Adrenal gland (tissue), 12 donors: Measurements from ENCODE around the gene ATP2C1. TPM values are rescaled to one million over a fixed set of nuclear protein-coding genes. Genes with fewer than 3 reads are reported as not detected.

Experiments used
- DNase-seq, 7 donors: peaks; one replicate each; pipeline ENCODE4 v3.0.0-alpha.2; 2019 to 2020
- H3K27ac ChIP-seq, 5 donors: fragments of 200-600 bp; sonication (generic) in 4 of 5; 1 replicate in 3 of 5; 2 replicates in 2 of 5; pipeline versions ENCODE4 v1.5.1 to v1.8.0; 2016 to 2020; ENCODE audit warnings: mild to moderate bottlenecking in 1 of 5
- H3K27me3 ChIP-seq: fragments of 200-600 bp; 2 replicates; pipeline ENCODE4 v1.8.0; 2021
- H3K36me3 ChIP-seq, 2 donors: fragments of 200-600 bp; replicated peaks in 1 of 2; 1 replicate in 1 of 2; 2 replicates in 1 of 2; pipeline versions ENCODE4 v1.5.1 to v1.8.0; 2018 to 2022
- H3K4me1 ChIP-seq, 2 donors: fragments of 200-600 bp; replicated peaks in 1 of 2; 1 replicate in 1 of 2; 2 replicates in 1 of 2; pipeline versions ENCODE4 v1.5.1 to v1.8.0; 2018 to 2021
- H3K4me3 ChIP-seq, 4 donors: fragments of 200-600 bp; sonication (generic) in 3 of 4; one replicate each; pipeline ENCODE4 v1.5.1; 2016 to 2018
- H3K9me3 ChIP-seq, 3 donors: fragments of 200-600 bp; sonication (generic) in 1 of 3; replicated peaks in 1 of 3; 1 replicate in 2 of 3; 2 replicates in 1 of 3; pipeline versions ENCODE4 v1.5.1 to v1.8.0; 2016 to 2021
- POLR2A ChIP-seq, 2 donors: fragments of 450-650 bp; IDR thresholded peaks; one replicate each; pipeline ENCODE4 v1.6.1; 2017; ENCODE audit warnings: antibody characterized with exemption in 2 of 2, mild to moderate bottlenecking in 2 of 2, moderate library complexity in 1 of 2
- WGBS, 4 donors: extraction: QIAGEN DNeasy Blood & Tissue Kit in 2 of 4; methylation state at CpG; one replicate each; pipeline versions ENCODE4 v1.1.5 to v1.1.7; 2013 to 2017; 5-methylcytosine and 5-hydroxymethylcytosine counted together
- intact Hi-C, 2 donors: fragments of 100-400 bp; cut with DNase I; formaldehyde crosslinking; loops; one replicate each; pipeline versions ENCODE4 v1.14.1 to v1.15.0; 2022 to 2023
- polyA plus RNA-seq, 3 donors: library from polyadenylated mRNA; stranded (reverse); fragments of 200-250 nt in 2 of 3; fragments of 350-450 nt in 1 of 3; fragmentation: Illumina TruSeq in 1 of 3; extraction: RNeasy Lipid Tissue Mini Kit (QIAGEN cat#74804) in 1 of 3; gene quantifications; one replicate each; pipeline ENCODE4 v1.2.3, GENCODE V29; 2013 to 2014
- total RNA-seq, 9 donors: library from RNA; depleted of rRNA in 4 of 9; stranded (reverse); fragments of >200 nt in 4 of 9; fragments of 120-200 nt in 1 of 9; fragmentation: NEBNext Ultra II Directional in 1 of 9; extraction: Animal tissue kit (Norgen Biotek cat#: 25700) in 1 of 9; gene quantifications; one replicate each; pipeline versions ENCODE4 v1.1.0 to v1.2.4, GENCODE V29; 2013 to 2023
- TF ChIP-seq, protein P1 (sequence below), 6 experiments: fragments of 450-650 bp in 4 of 6; fragments of 200-600 bp in 2 of 6; sonication (generic) in 1 of 6; IDR thresholded peaks; 1 replicate in 5 of 6; 2 replicates in 1 of 6; pipeline versions ENCODE4 v1.5.1 to v1.8.0; 2016 to 2021; ENCODE audit warnings: antibody characterized with exemption in 6 of 6, mild to moderate bottlenecking in 2 of 6, moderate library complexity in 1 of 6
- donor health status: healthy with polysubstance abuse.
- donor health status: Bipolar disorder and iron deficiency.
- donor health status: DM: yes; HTN: yes; CAD: no.
- donor health status: DM: no; HTN: no; CAD: no.
- donor health status: DM: no; HTN: no; CAD: no.
- donor health status: DM: yes; HTN: yes; CAD: no.

Gene ATP2C1
- total and polyA plus RNA-seq, 12 donors = 26.7 to 78.6 (median 55.5) TPM

- Histone ChIP-seq H3K4me3 (no peak overlapping the region), H3K36me3 (peaks cover 0 to 6% of the 10 kb centered on the region in 2 donors), H3K4me1 (no peaks in the 10 kb centered on the region), H3K27ac (no peak overlapping the region), H3K9me3 (no peaks in the 10 kb centered on the region), H3K27me3 (no peaks in the 10 kb centered on the region)
- intact Hi-C loops = no loop called here
- 86 to 100% (median 95%) methylated on average over 1 of the region's 1 CpG for WGBS, 4 donors
- DNase-seq = no peak
- no peak for TF ChIP-seq POLR2A (IDR thresholded peaks at IDR 0.05)
Measured at GRCh38 chr3:131004603-131005002, 110.7 kb downstream of the ATP2C1 start.

DNA sequence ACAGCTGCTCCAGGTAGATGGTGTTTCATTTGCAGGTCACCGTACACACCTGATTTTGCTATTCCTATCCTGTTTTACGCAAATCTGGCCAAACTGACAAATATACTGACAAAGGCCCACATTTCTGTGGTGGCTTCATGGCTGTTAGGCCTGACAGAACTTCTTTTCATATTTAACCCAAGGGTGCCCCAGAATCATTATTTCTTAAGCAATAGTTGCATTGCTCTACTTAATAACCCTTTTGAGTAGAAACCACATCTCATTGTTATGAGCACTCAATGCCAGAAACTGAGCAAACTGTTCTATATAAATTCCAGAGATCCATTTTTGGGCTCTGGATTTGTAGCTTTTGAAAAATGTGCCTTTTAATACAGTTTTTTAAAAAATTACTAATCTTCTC is 113.4 kb downstream of the ATP2C1 start:
- H3K36me3 ChIP-seq = peaks cover 0 to 6% of the 10 kb centered on the region in 2 donors
- TF ChIP-seq, protein P1, sequence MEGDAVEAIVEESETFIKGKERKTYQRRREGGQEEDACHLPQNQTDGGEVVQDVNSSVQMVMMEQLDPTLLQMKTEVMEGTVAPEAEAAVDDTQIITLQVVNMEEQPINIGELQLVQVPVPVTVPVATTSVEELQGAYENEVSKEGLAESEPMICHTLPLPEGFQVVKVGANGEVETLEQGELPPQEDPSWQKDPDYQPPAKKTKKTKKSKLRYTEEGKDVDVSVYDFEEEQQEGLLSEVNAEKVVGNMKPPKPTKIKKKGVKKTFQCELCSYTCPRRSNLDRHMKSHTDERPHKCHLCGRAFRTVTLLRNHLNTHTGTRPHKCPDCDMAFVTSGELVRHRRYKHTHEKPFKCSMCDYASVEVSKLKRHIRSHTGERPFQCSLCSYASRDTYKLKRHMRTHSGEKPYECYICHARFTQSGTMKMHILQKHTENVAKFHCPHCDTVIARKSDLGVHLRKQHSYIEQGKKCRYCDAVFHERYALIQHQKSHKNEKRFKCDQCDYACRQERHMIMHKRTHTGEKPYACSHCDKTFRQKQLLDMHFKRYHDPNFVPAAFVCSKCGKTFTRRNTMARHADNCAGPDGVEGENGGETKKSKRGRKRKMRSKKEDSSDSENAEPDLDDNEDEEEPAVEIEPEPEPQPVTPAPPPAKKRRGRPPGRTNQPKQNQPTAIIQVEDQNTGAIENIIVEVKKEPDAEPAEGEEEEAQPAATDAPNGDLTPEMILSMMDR (IDR thresholded peaks at IDR 0.05) = no peak
- no peak for TF ChIP-seq POLR2A (IDR thresholded peaks at IDR 0.05)
- H3K27me3 ChIP-seq = no peaks in the 10 kb centered on the region
- intact Hi-C loops = no loop called here
- no peak for DNase-seq
- H3K4me3 ChIP-seq = no peak overlapping the region
- 99 to 100% (median 100%) methylated on average over 2 of the region's 2 CpGs for WGBS, 4 donors
- H3K4me1 ChIP-seq = no peaks in the 10 kb centered on the region
- H3K27ac ChIP-seq = no peak overlapping the region
- H3K9me3 ChIP-seq = no peaks in the 10 kb centered on the region

DNA sequence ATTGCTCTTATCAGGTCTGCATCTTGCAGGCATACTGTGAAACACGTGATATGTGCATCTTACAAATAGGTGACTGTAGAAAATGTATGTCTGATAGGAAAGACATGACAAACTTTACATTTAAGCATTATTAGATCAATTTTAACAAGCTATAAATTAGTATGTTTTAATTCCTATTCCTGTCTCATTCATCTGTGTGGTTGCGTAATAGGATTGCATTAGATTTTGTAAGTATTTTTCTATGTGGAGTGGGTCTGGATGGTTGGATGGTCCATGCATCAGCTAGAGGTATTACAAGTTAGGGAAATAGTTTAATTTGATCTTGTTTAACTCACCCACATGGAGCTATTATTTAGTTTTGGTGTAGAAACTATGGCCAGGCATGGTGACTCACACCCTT is 113.9 kb downstream of the ATP2C1 start:
- intact Hi-C loops = no loop called here
- Histone ChIP-seq H3K4me1 (no peaks in the 10 kb centered on the region), H3K36me3 (peaks cover 0 to 6% of the 10 kb centered on the region in 2 donors), H3K27me3 (no peaks in the 10 kb centered on the region), H3K4me3 (no peak overlapping the region), H3K27ac (no peak overlapping the region), H3K9me3 (no peaks in the 10 kb centered on the region)
- TF ChIP-seq POLR2A (IDR thresholded peaks at IDR 0.05) = no peak
- TF ChIP-seq, protein P1 (IDR thresholded peaks at IDR 0.05) = no peak
- no peak for DNase-seq
- 95 to 99% (median 99%) methylated on average over 2 of the region's 2 CpGs for WGBS, 4 donors

GRCh38 chr3:131008326-131008725 is 114.4 kb downstream of the ATP2C1 start:
- no peak overlapping the region for H3K4me3 ChIP-seq
- H3K36me3 ChIP-seq = peaks cover 0 to 6% of the 10 kb centered on the region in 2 donors
- no peaks in the 10 kb centered on the region for H3K9me3 ChIP-seq
- 95 to 100% (median 97%) methylated on average over 1 of the region's 1 CpG for WGBS, 4 donors
- no peaks in the 10 kb centered on the region for H3K27me3 ChIP-seq
- no peak for TF ChIP-seq POLR2A (IDR thresholded peaks at IDR 0.05)
- TF ChIP-seq, protein P1 (IDR thresholded peaks at IDR 0.05) = no peak
- no peaks in the 10 kb centered on the region for H3K4me1 ChIP-seq
- no peak for DNase-seq
- intact Hi-C loops = no loop called here
- H3K27ac ChIP-seq = no peak overlapping the region

DNA sequence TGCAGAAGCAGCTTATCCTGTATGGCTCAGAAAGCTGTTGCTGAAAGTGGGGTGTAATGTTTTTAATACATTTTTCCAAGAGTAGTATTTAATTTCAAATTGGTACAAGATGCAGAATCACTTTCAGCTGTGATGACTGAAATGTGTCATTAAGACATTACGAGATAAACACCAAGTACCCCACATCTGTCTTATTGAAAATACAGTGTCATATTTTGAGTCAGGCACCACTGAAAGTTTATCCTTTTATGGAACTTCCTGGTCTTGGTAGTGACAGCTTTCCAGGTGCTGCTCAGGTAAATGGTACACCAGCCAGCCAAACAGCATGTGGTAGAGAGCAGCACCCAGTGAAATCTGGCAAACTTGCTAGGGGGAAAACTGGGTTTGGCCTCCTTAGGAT is 115.8 kb downstream of the ATP2C1 start:
- no peaks in the 10 kb centered on the region for H3K27me3 ChIP-seq
- no peak for TF ChIP-seq POLR2A (IDR thresholded peaks at IDR 0.05)
- TF ChIP-seq, protein P1 (IDR thresholded peaks at IDR 0.05) = no peak
- intact Hi-C loops = no loop called here
- no peaks in the 10 kb centered on the region for H3K4me1 ChIP-seq
- 95 to 100% (median 98%) methylated on average over 1 of the region's 1 CpG for WGBS, 4 donors
- H3K9me3 ChIP-seq = no peaks in the 10 kb centered on the region
- H3K36me3 ChIP-seq = peaks cover 0 to 19% of the 10 kb centered on the region in 2 donors
- no peak overlapping the region for H3K4me3 ChIP-seq
- H3K27ac ChIP-seq = no peak overlapping the region
- no peak for DNase-seq
